Neutrophil (primary cell): ENCODE results near the gene DAB2.

ENCODE experiments used
- H3K27ac ChIP-seq: fragments of 200-600 bp; sonication (generic); 2 replicates; pipeline ENCODE4 v1.5.1; 2016; ENCODE audit warnings: mild to moderate bottlenecking, moderate library complexity
- H3K27me3 ChIP-seq: fragments of 200-600 bp; sonication (generic); 2 replicates; pipeline ENCODE4 v1.6.0; 2016; ENCODE audit warnings: mild to moderate bottlenecking
- H3K36me3 ChIP-seq: fragments of 200-600 bp; sonication (generic); 2 replicates; pipeline ENCODE4 v1.5.1; 2017
- H3K4me1 ChIP-seq, 2 experiments: fragments of 200-600 bp in 1 of 2; sonication (generic) in 1 of 2; 1 replicate in 1 of 2; 2 replicates in 1 of 2; pipeline versions ENCODE4 v1.5.1 to v1.6.1; 2013 to 2016; ENCODE audit warnings: low read depth in 1 of 2, low read length in 1 of 2, mild to moderate bottlenecking in 1 of 2, moderate library complexity in 1 of 2; ENCODE audit not compliant: control insufficient read depth in 1 of 2, insufficient read depth in 1 of 2
- H3K4me3 ChIP-seq, 2 experiments: fragments of 200-600 bp in 1 of 2; sonication (generic) in 1 of 2; 1 replicate in 1 of 2; 2 replicates in 1 of 2; pipeline ENCODE4 v1.5.1; 2013 to 2016; ENCODE audit warnings: low read depth in 1 of 2, low read length in 1 of 2, mild to moderate bottlenecking in 1 of 2, moderate library complexity in 1 of 2
- H3K9me3 ChIP-seq: fragments of 200-600 bp; sonication (generic); 2 replicates; pipeline ENCODE4 v1.5.1; 2016
- CTCF ChIP-seq: fragments of 200-600 bp; sonication (generic); IDR thresholded peaks from 2 replicates; pipeline ENCODE4 v1.5.1; 2016; ENCODE audit warnings: antibody characterized with exemption

DAB2 gene

GRCh38 chr5:39381376-39381775, 43.4 kb downstream of the DAB2 start:
- Histone ChIP-seq H3K36me3 (no peaks in the 10 kb centered on the region), H3K27me3 (no peaks in the 10 kb centered on the region), H3K9me3 (no peaks in the 10 kb centered on the region), H3K4me1 (no peaks in the 10 kb centered on the region), H3K27ac (no peak overlapping the region), H3K4me3 (no peak overlapping the region)
- TF ChIP-seq CTCF, result no peak

DNA sequence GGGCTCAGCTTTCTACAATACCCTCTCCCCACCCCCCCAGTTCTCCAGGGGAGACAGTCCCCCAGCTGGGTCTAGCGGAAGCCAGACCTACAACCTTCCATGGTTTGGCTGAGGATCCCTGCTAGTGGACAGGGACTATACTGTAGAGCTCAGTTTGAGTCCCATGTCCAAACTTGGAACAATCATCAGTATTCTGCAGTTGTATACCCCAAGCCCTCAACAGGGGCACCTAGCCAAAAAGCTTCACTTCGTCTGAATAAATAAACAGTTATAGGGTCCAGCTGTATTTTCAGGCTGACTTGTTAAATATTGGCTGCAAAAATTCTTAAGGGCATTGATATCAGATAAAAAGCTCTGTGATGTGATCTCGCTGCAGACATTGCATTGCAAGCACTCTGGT, 45.1 kb downstream of the DAB2 start:
- H3K4me3 ChIP-seq, result no peak overlapping the region
- no peak overlapping the region for H3K27ac ChIP-seq
- H3K9me3 ChIP-seq, result no peaks in the 10 kb centered on the region
- no peaks in the 10 kb centered on the region for H3K36me3 ChIP-seq
- no peak for TF ChIP-seq CTCF
- no peaks in the 10 kb centered on the region for H3K27me3 ChIP-seq
- H3K4me1 ChIP-seq, result no peaks in the 10 kb centered on the region

GRCh38 chr5:39377613-39378012, 47.2 kb downstream of the DAB2 start:
- no peaks in the 10 kb centered on the region for H3K36me3 ChIP-seq
- H3K9me3 ChIP-seq, result no peaks in the 10 kb centered on the region
- no peaks in the 10 kb centered on the region for H3K27me3 ChIP-seq
- no peak overlapping the region for H3K27ac ChIP-seq
- no peak for TF ChIP-seq CTCF
- H3K4me1 ChIP-seq, result no peaks in the 10 kb centered on the region
- no peak overlapping the region for H3K4me3 ChIP-seq

GRCh38 chr5:39376293-39376714, 48.5 kb downstream of the DAB2 start:
- no peak for TF ChIP-seq CTCF
- Histone ChIP-seq H3K4me1 (no peaks in the 10 kb centered on the region), H3K4me3 (no peak overlapping the region), H3K27ac (no peak overlapping the region), H3K27me3 (no peaks in the 10 kb centered on the region), H3K9me3 (no peaks in the 10 kb centered on the region), H3K36me3 (no peaks in the 10 kb centered on the region)

- no peaks in the 10 kb centered on the region for H3K4me1 ChIP-seq
- no peaks in the 10 kb centered on the region for H3K9me3 ChIP-seq
- no peaks in the 10 kb centered on the region for H3K27me3 ChIP-seq
- H3K36me3 ChIP-seq, result no peaks in the 10 kb centered on the region
- no peak overlapping the region for H3K4me3 ChIP-seq
- no peak overlapping the region for H3K27ac ChIP-seq
- TF ChIP-seq CTCF, result no peak
Observed at GRCh38 chr5:39373791-39374190, 51.0 kb downstream of the DAB2 start.

DNA sequence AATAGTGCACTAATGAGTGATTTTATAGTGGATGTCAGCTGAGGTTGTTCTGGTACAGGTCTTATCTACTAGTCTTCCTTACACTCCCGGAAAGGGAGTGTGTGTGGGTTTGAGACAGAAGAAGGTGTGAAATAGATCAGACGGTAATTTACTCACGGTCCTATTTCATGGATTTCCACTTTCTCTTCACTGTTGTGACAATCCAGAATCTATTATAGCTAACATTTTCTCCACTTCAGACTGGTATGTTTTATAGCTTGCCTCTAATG, 53.5 kb downstream of the DAB2 start:
- Histone ChIP-seq H3K9me3 (no peaks in the 10 kb centered on the region), H3K4me1 (no peaks in the 10 kb centered on the region), H3K27me3 (no peaks in the 10 kb centered on the region), H3K4me3 (no peak overlapping the region), H3K36me3 (no peaks in the 10 kb centered on the region), H3K27ac (no peak overlapping the region)
- no peak for TF ChIP-seq CTCF
